ENCODE results near the gene REG1A.

The REG1A gene

GRCh38 chr2:79125721-79125985 lies 5.4 kb downstream of the REG1A start:
- no peak for DNase-seq (ENCODE audit: low read depth)

DNA sequence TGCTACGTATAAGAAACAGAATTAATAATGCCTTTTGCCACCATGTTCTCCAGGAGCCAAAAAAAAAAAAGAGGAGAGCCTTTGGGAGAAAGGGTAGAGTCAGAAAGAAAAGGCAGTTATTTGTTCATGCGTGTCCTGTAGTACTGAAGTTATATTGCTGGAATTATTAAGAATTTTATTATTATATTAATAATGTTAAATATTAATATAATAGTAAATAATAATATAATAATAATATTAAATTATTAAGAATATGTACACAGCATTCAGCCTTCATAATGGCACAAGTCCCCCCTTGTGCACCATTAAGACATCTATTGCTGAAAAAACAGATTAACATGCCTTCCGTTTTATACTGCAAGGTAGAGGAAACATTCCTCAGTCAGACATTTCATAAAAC lies 8.1 kb downstream of the REG1A start:
- no peak for DNase-seq (ENCODE audit: low read depth)

GRCh38 chr2:79129260-79129659 lies 9.0 kb downstream of the REG1A start:
- no peak for DNase-seq (ENCODE audit: low read depth)

- DNase-seq (ENCODE audit: low read depth), result no peak
Observed at GRCh38 chr2:79129804-79130203, 9.5 kb downstream of the REG1A start.

GRCh38 chr2:79131687-79132086 lies 11.4 kb downstream of the REG1A start:
- no peak for DNase-seq (ENCODE audit: low read depth)

GRCh38 chr2:79138385-79138784 lies 18.1 kb downstream of the REG1A start:
- no peak for DNase-seq (ENCODE audit: low read depth)

- DNase-seq (ENCODE audit: low read depth), result no peak
Observed at GRCh38 chr2:79139423-79139822, 19.1 kb downstream of the REG1A start.

DNA sequence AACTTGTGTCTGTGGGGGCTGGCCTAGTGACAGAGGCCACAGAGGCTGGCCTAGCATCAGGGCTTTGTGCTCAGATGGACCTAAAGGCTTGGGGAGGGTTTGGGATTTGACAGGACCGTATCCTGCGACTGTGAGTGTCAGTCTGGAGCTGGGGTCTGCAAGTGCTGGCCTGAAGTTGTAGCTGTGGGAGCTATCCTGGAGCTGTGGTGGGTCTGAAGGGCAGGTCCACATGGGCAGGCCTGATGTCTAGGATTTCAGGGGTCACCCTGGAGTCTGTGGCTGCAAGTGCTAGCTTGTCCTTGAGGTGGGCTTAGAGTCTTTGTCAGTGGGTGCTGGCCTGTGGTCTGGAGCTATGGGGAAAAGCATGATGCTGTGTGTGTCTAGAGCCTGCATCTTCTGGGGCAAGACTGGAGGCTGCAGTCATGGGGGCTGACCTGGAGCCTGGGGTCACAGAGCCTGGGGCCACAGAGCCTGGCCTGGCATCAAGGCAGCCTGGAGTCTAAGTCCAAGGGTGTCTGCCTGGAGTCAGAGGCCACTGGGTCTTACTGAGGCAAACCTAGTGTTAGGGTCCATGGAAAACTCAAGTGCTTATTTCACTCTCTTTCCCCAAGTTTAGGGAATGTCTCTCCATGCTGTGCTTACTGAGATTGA lies 35.7 kb downstream of the REG1A start:
- no peak for DNase-seq (ENCODE audit: low read depth)

DNA sequence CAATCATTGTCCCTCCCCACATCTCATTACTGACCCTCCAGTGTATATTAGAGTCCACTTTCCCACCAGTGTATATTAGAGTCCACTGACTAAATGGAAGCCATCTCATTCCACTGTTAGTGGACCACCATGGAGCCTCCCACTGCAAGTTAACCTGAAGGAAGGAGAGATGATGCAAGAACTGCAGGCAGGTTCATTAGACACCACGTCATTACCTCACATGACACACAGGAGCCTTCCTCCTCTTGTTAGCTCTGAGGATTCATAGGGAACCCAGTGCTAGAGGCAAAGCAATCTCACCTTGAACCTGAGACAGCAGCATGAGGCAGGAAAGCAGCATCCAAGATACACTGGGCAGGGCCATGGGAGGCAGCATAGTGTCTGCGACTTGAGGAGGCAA lies 38.7 kb downstream of the REG1A start:
- no peak for DNase-seq (ENCODE audit: low read depth)

GRCh38 chr2:79159653-79160052 lies 39.4 kb downstream of the REG1A start, which contains the start of gene REG3A:
Gene REG3A (minus strand): TSS chr2:79159753. CDS start chr2:79159405, 348 bp downstream.
- no peak for DNase-seq (ENCODE audit: low read depth)

DNA sequence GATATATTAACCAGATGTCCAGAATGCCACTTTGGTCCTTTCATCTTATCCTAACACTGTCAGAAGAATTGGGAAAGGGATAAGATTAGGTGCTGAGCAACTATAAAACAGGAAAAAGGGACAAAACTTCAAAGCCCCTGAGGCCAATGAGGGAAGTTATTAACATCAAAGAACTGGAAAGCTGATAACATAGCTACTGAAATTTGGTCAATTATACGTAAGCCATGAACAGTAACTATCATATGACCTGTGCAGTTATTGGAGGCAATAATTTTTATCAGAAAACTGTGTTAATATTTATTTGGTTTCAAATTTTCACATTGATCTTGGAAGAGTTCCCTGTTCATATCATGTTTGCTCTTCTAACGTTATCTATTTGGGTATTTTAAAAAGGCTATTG lies 41.8 kb downstream of the REG1A start:
- DNase-seq (ENCODE audit: low read depth), result no peak

DNA sequence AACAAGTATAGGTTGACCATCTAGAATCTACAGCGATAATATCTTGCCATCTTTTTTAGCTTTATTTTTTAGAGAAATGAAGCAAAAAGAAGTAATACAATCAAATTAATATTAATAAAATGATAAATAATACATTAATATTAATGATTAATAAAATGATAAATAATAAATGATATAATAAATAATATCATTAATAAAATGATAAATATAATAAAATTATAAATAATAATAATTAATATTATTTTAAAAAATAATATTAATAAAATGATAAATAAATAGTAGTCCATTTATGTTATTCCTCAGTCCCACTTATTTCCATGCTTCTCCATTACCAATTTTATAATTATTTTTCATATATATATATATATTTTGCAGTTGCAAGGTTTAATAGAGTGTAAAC lies 42.5 kb downstream of the REG1A start:
- DNase-seq (ENCODE audit: low read depth), result no peak

DNA sequence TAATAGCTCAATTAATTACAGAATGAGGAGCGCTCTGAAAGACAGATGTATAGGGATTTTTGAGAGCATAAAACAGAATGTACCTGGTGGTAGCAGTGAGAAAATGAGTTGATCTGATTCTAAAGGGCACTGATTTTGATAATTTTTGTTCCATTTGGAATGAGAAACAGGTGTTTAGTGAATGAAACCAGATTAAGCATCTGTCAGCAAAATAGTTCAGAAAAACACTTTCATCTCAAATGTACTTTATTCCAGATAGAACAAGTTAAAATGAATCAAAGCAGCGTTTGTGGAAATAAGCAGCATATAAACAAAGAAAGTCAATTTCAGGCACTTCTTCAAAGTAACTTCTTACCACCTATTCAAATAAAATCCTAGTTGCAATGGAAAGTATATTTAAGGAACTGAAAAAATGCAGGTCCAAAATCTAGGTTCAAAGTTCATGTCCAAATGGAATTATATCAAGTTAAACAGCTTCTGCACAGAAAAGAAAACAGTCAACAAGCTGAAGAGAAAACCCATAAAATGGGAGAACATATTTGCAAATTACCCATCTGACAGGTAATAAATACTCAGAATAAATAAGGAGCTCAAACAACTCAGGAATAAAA lies 51.2 kb downstream of the REG1A start:
- DNase-seq (ENCODE audit: low read depth), result no peak

Measured in HS-5 (cell line).